NCI-H446 treated with DMSO at 0.1 percent for 48 hours (cell line): ENCODE measurements around the gene MRPS35.

Experiments
- DNase-seq: peaks from one replicate; lab custom pipeline; 2025; lab: John Stamatoyannopoulos, UW

The MRPS35 gene

DNA sequence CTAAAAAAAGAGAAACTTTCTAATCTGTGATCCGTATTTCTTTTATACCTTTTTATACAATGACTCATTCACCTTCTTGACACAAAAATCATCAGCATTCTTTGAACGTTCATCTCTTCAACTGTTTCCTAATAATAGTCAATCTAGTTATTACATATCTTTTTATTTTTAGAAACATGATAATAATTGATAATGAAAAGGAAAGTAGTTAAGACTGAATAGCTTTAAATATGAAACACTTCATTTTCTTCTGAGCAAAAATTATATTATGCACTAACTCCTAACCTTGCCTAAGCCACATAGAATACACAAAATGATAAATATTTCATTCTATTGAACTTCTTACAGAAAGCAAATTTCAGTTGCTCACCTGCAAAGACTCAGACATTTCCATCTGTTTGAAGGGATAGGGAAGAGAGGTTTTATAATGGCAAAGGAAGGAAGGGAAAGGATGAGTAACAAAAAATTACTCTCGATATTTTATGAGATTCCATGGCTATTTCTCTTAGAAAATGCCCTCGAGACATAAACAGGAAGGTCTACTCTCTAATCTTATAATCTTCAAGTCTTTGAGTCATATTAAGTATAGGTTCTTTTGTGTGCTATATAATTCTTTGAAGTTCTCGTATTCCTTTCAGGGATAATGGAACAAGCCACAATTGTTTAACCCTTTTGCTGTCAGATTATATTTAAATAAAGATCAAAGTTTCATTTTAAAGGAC, 61.9 kb downstream of the MRPS35 start:
- no peak for DNase-seq

DNA sequence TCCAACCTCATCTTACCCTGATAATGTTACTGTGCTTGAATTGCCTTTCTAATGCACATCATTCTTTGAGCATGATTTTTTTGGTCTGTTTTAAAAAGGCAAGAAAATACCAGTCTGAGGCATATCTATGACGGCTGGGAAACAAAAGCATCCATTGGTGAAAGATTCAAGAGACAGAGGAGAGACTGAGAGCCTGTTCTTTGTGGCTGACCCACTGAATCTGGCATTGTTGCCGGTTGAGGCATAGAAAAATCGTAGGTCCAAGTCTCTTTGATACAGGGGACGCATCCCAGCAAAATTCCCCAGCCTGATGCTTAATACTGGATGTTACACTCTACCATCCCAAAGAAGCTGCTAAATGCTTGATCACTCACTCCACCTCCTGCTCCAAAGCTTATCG, 66.5 kb downstream of the MRPS35 start:
- no peak for DNase-seq

DNA sequence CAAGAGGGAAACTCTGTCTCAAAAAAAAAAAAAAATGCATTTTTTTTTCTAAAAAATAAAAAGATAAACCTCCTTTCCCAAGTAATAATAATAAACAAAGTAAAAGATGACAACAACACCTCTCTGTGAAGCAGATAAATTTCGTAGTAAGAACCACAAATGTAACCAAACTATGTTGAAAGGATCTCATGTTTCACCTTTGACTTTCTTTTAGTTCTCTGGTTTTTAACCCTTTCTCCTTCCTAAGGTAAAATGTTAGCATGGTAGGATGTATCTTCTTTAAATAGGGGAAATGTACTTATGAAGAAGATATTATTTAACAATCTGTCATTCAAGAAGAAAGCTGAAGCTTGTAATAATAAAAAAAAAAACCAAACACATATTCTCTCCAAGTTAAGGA, 67.6 kb downstream of the MRPS35 start:
- no peak for DNase-seq

DNA sequence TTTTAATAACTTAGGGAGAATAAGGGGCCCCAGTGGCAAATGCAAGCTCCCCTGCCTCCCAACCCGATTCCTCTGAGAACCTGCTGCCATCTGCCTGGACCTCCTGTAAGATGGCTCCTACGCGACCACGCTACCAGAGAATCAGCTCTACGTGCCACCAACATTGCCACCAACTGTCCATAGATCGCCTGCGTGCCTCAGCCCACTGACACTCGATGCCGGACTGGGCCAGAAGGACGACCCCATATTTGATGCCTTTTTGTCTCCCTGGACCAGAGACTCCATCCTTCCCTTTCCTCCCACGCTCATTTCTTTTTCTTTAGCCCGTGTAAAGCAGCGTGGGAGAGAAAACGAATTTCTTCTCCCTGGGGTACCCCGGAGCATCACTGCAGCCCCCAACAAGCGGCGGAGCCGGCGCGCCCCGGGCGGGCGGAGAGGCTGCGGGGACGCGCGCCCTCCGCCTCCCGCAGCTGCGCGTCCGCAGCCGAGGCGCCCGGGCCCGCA, 68.8 kb downstream of the MRPS35 start:
- no peak for DNase-seq

DNA sequence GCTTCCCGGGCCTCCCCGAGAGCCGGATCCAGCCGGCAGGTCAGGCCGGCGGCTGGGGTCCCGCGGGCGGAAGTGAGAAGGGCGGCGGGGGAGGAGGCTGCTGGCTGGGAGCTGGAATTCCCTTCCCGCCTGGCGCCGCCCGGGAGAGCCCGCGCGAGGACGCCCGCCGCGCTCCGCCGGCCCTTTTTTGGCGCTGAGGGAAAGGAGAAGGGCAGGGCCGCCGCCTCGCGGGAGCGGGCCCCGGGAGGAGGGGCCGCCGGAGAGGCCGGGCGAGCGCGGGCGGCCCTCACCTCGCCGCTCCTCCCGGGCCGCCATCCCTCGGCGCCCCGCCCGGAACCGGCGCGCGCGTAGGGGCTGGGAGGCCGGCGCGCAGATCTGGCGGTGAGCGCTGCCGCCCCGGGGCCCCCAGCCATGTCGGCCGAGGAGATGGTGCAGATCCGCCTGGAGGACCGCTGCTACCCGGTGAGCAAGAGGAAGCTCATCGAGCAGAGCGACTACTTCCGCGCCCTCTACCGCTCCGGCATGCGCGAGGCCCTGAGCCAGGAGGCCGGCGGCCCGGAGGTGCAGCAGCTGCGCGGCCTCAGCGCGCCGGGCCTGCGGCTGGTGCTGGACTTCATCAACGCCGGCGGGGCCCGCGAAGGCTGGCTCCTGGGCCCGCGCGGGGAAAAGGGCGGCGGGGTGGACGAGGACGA, 69.4 kb downstream of the MRPS35 start, which contains the start of the genes KLHL42 and MANSC4:
Gene KLHL42, plus strand, starts transcription at position 314 of the 692 bp plus-strand sequence. Its CDS starts 98 bp downstream, at position 412.
Gene MANSC4, minus strand, starts transcription at position 317 of the 692 bp plus-strand sequence. CDS start 8,960 bp downstream, outside the sequence.
- DNase-seq = peak; percentile 28

DNA sequence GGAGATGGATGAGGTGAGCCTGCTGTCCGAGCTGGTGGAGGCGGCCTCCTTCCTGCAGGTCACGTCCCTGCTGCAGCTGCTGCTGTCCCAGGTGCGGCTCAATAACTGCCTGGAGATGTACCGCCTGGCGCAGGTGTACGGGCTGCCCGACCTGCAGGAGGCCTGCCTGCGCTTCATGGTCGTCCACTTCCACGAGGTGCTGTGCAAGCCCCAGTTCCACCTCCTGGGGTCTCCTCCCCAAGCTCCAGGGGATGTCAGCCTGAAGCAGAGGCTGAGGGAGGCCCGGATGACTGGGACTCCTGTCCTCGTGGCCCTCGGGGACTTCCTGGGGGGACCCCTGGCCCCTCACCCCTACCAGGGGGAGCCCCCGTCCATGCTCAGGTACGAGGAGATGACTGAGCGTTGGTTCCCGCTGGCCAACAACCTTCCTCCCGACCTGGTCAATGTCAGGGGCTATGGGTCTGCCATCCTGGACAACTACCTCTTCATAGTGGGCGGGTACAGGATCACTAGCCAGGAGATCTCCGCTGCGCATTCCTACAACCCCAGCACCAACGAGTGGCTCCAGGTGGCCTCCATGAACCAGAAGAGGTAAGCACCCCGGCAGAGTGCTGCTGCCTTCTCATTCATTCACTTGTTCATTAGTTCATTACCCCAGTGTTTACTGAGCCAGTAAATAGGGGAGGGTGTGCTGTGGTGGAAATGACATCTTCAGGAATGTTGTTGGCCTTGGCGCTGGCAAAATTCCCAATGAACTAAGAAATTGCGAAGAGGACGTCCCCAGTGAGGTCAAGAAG, 70.2 kb downstream of the MRPS35 start:
- DNase-seq = no peak

DNA sequence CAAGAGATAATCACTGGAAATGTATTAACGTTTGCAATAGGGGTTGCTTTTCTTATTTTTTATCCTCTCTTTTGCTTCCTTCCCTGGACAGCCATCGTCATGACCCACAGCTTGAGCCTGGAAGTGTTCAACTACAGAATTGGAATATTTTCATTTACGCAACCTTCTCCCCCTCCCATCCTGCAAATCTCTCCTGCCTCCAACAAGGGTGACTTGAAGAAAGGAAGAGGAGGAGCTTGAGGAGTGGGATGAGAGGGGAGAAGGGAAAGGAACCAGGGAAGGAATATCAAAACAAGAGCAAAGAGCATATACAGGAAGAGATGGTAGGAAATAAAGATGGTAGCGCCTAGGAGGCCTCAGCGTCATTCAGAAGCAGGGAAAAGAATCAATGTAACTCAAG, 71.0 kb downstream of the MRPS35 start:
- peak; percentile 5 for DNase-seq

DNA sequence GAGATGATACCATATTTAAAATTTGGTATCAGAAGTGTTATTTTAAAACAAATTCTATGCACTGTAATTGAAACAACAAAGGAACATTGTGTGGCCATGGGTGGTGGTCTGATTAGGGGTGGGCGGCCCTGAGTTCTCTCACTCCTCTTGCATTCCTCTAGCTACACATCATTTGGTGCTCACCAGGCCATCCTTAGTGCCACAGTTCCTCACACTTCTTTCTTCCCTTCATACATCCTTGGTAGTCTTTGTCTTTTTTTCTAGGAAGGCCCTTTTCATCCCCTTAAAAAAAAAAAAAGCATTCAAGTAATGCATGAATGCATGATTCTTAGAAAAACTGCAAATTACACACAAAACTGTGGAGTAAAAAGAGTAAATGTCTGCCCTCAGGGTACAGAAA, 71.8 kb downstream of the MRPS35 start:
- DNase-seq = no peak

DNA sequence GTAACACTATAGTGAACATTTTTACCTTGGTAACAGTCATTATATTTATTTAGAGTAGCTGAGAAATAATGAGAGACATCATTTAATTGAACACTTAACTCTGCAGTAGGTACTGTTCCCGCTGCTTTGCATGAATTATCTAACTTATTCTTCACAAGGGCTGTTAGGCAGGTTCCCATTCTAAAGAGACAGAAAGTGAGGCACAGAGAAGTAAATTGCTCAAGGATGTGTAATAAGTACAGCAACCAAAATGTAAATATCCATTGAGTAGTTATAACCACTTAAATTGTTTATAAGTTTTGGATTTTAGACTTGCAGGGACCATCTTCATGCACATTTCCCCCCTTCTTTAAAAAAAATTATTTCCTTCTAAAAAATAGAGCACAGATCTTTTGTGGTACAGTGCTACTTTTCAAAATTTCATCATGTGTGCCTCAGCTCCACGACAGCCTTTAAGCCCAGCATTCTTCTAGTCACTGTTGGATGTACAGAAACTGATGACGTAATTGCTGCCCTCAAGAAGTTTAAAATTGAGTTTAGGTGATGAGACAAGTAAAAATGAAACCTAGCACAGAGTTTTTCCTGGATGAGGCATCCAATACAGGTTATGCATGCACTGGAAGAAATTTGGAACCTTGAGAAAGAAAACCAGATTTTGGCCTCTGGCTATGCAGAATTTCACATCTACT, 75.4 kb downstream of the MRPS35 start:
- DNase-seq = no peak

DNA sequence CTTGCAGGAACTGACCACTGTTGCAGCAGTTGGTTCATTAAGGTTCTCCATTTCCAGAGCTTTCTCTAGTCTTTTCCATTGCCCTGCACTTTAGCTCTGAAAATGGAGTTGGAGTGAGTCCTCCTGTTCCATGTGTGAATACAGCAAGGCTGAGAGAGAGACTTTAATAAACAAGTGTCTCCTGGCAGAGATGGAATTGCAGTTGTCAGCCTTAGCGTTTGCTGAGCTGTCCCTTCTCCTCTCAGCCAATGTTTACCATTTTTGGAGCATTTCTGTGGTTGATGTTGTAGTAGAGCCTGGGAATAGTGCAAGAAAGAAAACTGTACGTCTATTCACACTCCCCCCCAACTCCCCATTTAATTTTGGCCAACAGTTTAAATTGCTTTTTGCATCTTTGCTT, 76.9 kb downstream of the MRPS35 start:
- no peak for DNase-seq

DNA sequence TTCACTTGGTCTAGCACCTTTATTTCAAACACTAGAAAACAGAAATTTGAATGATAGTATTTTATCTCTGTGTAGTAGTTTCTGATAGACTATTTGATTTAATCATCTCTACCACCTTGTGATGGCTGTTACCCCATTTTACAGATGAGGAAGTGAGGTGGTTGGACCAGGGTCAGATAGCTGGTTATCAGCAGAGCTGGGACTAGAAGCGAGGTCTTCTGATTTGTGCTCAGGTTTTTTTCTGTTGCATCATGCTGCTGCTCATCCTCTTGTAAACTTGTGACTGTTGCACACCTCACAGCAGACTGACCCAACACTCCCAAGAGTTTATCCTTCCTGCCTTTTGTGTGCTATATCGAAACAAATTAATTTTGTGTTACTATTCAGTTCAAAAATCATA, 79.5 kb downstream of the MRPS35 start:
- DNase-seq = no peak

DNA sequence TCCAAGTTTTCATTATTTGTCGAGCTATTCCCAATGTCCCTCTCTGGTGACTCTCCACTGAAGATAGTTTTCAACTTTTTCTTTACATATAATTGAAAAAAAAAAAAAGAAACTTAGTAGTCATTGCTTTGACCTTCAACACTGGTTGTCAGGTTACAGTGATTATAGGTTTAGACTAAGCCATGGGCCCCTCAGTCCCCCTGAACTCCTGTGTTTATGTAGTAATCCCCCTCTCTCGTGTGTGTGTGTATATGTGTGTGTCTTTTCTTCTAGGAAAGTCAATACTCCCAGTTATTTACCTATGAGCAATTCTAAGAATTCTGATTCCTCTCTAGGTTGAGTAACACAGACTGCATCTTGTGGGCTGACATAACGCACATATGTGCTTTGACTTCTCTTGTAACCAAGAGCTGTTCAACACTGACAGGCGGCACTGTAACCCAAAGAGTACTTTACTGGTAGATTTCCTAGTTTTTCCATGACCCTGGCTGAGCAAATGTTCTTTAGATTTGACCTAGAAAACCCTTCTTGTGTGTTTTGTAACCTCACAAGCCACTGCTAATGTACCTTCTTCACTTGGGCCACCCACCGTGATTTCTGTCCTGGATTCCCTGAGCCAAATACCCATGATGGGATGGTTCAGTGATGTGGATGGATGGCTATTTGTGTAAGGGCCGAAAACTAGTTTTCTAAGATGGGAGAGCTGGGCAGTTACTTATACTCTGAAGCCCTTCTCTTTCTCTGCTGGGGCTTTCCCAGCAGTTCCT, 84.4 kb downstream of the MRPS35 start:
- no peak for DNase-seq

DNA sequence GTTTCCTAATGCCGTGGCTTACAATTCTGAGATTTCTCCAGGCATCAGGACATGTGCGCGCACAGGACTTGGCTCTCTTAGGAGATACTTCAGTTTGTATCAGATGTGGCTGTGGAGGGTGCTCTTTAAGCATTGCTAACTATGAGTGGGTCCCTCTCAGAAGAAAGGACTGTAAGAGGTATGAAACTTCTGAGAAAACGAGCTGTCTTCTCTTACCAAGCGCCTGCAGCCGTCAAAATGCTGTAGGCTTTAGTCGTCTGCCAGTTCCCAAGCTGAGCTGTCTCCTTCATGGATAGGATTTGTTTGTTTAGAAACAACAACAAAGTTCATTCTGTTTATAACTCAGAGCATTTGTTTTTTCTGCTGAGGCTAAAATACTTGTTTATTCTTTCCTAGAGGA, 85.5 kb downstream of the MRPS35 start:
- no peak for DNase-seq

DNA sequence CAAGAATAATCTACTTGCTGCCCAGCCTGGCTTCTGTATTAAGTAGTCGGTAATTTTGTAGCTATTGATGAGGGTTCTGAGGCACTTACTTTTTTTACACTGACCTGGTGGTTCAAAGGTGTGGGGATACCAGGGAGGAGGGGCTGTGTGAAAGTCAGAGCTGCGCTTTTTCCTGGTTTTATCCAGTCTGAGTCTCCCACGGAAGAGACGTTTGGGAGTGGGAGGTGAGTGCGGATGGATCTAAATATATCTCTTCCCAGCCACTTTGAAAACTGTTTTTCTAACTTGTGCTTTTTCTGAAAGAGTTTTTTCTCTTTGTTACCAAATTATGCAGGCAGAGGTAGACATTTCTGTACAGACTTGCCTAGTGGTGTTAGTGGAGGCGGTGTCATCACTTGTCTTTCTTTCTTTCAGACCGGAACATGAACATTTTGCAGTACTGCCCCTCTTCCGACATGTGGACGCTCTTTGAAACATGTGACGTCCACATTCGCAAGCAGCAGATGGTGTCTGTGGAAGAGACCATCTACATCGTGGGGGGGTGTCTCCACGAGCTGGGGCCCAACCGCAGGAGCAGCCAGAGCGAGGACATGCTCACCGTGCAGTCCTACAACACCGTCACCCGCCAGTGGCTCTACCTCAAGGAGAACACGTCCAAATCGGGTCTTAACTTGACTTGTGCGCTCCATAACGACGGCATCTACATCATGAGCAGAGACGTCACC, 86.8 kb downstream of the MRPS35 start:
- no peak for DNase-seq

DNA sequence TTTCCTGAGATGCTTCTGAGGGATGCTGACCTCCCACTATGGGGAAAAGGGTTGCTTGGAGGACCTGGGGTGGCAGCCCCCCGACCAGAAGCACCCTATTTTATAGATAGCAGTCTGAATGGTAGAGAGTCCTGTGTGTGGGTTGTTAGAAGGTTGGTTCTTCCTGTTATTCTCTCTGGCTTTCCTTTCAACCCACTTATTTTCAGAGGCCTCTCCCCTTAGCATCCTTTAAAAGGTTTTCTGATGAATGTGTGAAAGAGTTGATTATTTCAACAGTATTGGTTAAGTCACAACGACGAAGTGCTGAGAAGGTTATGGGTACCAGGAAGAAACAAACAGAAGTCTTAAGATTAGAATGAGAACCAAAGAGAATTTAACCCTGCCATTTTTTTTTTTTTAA, 90.2 kb downstream of the MRPS35 start:
- DNase-seq = no peak

DNA sequence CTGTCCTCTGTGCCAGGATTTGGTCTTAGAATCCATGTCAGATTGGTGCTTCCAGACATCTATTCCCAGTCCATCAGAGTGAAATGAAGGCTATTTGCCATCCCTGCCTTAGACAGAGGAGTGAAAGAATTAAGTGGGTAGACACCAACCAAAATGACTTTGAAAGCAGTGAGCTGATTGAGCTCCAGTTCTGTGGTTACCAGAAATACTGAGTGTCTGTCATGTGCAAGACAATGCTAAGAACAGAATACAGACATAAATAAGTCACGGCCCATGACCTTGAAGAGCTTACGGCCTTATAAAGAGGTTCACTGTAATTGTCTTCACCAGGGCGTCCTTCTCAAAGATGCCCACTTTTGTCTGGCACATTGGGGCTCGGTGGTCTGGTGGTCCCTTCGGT, 91.0 kb downstream of the MRPS35 start:
- no peak for DNase-seq

DNA sequence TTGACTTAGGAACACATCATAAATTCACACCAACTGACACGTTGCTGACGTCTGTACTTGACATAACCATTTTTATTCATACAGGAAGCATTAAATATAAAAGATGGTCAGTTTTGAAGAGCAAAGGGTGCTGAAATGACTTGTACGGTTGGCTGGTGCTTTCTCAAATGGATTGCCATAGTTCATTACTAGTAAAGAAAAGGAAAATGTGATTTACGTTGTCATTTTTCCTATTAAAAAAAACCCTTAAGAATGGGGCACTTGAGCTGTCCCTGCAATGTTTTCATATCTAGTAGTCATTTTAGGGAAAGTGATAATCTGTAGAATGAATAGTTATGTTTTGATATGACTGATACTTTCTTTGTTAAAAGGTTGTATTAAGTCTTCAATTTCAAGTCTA, 91.9 kb downstream of the MRPS35 start:
- no peak for DNase-seq

DNA sequence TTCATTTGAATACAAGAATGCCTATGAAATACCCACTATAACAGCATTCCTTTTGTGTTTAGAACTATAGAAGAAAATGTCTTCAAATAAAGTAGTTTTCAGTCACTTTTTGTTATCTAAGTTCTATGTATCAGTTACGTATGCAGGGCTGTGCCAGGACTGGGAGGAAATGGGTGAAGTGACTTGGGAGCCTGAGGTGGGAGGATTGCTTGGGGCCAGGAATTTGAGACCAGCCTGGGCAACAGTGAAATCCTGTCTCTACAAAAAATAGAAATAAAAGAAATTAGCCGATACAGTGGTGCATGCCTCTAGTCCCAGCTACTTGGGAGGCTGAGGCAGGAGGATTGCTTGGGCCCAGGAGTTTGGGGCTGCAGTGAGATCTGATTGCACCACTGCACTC, 92.3 kb downstream of the MRPS35 start:
- no peak for DNase-seq

DNA sequence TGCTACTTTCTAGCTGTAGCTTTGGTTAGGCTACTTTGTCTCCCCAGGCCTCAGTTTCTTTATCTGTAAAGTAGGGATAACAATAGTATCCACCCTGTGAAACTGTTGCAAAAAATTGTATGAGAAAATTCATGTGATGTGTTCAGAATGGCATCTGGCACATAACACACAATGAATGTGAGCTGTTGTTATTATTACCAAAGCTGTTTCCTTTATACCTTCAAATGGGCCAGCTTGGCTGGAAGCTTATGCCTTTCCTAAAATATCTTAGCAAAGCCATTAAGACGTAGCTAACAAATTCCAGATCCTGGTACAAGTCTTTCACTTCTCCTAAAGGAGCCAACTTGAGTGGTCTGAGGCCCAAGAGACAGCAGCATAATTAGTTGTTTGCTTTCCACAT, 94.6 kb downstream of the MRPS35 start:
- no peak for DNase-seq
